Right atrium auricular region (tissue), 2 donors: Measurements from ENCODE around the gene MYF5. TPM values are rescaled to one million over a fixed set of nuclear protein-coding genes. Genes with fewer than 3 reads are reported as not detected.

ENCODE experiments used
- DNase-seq: peaks from one replicate; pipeline ENCODE4 v3.0.0-alpha.2; 2019; ENCODE audit warnings: low spot score
- H3K27ac ChIP-seq, 2 donors: fragments of 200-600 bp; sonication (generic); 1 replicate in 1 of 2; 2 replicates in 1 of 2; pipeline ENCODE4 v1.5.1; 2016 to 2019
- H3K27me3 ChIP-seq, 2 donors: fragments of 200-600 bp; sonication (generic); one replicate each; pipeline versions ENCODE4 v1.5.1 to v1.6.0; 2017 to 2019
- H3K36me3 ChIP-seq: fragments of 200-600 bp; sonication (generic); one replicate; pipeline ENCODE4 v1.5.1; 2016
- H3K4me1 ChIP-seq, 2 donors: fragments of 200-600 bp; sonication (generic); one replicate each; pipeline versions ENCODE4 v1.5.1 to v1.6.0; 2017 to 2019
- H3K4me3 ChIP-seq, 2 donors: fragments of 200-600 bp; sonication (generic); 1 replicate in 1 of 2; 2 replicates in 1 of 2; pipeline ENCODE4 v1.5.1; 2017 to 2019; ENCODE audit warnings: mild to moderate bottlenecking in 1 of 2, moderate library complexity in 1 of 2
- H3K9me3 ChIP-seq, 2 donors: fragments of 200-600 bp; sonication (generic); one replicate each; pipeline ENCODE4 v1.5.1; 2019
- total RNA-seq, 2 donors: library from RNA; depleted of rRNA; stranded (reverse); fragments of >200 nt; gene quantifications; one replicate each; pipeline ENCODE4 v1.1.0, GENCODE V29; 2016
- TF ChIP-seq, protein P1 (sequence below), 2 donors: fragments of 200-600 bp; sonication (generic); IDR thresholded peaks; one replicate each; pipeline ENCODE4 v1.5.1; 2019; ENCODE audit warnings: antibody characterized with exemption in 2 of 2

MYF5 gene
- total RNA-seq, 2 donors from 2014 or later, result not detected

DNA sequence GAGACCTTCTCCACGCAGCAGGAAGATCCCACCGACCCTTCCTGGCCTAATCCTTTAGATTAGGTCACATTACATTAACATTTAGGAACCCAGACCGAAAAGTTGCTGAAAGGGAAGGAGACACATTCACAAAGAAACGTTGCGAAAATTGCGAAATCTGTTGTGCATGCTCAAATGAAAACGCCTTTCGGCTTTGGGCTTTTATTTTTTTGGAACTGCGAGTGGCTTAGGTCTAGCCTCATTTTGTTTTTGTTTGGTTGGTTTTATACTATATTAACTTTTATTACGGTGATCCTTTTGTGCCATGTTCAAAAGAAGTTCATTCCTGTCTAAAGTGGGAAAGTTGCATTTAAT, 7.8 kb upstream of the MYF5 start:
- TF ChIP-seq, protein P1, sequence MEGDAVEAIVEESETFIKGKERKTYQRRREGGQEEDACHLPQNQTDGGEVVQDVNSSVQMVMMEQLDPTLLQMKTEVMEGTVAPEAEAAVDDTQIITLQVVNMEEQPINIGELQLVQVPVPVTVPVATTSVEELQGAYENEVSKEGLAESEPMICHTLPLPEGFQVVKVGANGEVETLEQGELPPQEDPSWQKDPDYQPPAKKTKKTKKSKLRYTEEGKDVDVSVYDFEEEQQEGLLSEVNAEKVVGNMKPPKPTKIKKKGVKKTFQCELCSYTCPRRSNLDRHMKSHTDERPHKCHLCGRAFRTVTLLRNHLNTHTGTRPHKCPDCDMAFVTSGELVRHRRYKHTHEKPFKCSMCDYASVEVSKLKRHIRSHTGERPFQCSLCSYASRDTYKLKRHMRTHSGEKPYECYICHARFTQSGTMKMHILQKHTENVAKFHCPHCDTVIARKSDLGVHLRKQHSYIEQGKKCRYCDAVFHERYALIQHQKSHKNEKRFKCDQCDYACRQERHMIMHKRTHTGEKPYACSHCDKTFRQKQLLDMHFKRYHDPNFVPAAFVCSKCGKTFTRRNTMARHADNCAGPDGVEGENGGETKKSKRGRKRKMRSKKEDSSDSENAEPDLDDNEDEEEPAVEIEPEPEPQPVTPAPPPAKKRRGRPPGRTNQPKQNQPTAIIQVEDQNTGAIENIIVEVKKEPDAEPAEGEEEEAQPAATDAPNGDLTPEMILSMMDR (IDR thresholded peaks at IDR 0.05), result no peak
- peaks cover 0 to 3% of the 10 kb centered on the region in 2 donors for H3K4me1 ChIP-seq
- no peak for DNase-seq
- H3K36me3 ChIP-seq, result no peaks in the 10 kb centered on the region
- no peak overlapping the region for H3K4me3 ChIP-seq
- no peak overlapping the region for H3K27ac ChIP-seq
- H3K27me3 ChIP-seq, result peaks cover 0 to 4% of the 10 kb centered on the region in 2 donors
- no peaks in the 10 kb centered on the region for H3K9me3 ChIP-seq

DNA sequence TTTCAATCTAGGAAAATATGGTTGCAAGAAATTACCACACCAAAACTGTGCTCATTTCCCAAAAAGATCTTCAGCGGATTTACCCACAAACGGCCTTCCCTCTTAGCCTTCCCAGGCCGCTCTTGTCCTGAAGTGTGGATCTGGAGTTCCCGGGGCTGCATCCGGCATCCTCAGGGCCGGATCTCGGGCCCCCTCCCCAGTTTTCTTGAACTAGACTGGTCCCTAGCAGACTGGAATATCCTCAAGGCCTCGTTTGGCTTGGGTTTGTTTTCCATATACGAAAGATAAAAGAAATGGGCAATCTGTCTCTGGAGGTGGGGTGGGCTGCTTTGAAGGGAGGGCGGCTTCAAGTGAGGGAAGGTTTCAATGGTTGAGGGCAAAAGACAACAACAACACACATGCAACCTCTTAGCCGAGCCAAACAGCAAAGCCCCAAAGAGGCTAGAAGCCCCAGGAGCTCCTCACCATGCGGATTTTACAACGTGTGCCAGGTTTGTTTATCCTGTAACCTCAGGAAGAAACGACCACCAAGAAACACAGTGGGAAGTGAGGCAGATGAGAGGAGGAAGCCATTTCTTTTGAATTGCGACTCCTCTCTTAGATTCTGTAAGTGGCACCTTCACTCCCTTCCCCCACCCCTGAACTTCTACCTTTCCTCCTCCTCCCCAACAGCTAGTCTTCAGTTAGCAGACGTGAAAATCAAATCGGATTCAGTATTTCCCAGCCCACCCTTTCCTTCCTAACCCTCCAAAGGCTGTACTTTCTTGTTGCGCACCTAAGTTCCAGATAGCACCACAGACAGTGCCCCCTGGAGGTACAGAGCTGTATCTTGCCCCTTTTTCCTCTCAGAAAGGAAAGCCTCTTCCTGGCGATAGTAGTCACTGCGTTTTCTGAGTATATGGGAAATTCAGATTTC, 6.6 kb upstream of the MYF5 start:
- Histone ChIP-seq H3K27ac (no peak overlapping the region), H3K4me3 (no peak overlapping the region), H3K36me3 (no peaks in the 10 kb centered on the region), H3K4me1 (peaks cover 0 to 3% of the 10 kb centered on the region in 2 donors), H3K9me3 (no peaks in the 10 kb centered on the region), H3K27me3 (peaks cover 0 to 4% of the 10 kb centered on the region in 2 donors)
- TF ChIP-seq, protein P1 (IDR thresholded peaks at IDR 0.05), result no peak
- no peak for DNase-seq

DNA sequence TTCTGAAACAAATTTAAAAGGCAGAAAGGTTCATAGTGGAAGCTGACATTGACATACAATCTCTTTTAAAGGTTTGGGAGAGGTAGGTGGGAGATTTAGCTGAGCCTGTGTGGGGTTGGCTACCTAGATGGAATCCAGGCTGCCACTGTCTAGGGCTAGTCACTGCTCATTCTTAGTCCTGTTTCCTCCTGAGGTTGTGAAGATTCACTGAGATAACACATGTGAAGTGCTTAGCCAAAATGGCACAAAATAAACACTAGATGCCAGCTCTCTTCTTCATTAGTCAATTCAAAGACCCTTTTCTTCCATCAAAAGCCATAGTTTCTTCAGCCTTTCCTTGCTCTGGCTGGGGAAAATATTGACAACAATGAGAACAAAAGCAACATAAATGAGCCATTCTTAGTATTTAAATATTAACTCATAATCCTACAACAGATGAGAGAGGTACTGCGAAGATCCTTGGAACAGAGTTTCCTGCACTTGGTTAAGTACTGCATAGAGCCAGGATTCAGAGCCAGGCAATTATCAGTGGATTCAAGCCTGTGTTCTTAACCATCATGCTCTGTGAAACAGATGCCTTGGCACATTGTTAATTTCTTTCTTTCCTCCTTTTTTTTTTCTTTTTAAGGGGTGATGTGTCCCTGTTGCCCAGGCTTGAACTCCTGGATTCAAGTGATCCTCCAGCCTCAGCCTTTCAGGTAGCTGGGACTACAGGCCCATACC, 5.8 kb upstream of the MYF5 start:
- Histone ChIP-seq H3K4me1 (peaks cover 0 to 3% of the 10 kb centered on the region in 2 donors), H3K27me3 (peaks cover 0 to 4% of the 10 kb centered on the region in 2 donors), H3K27ac (no peak overlapping the region), H3K36me3 (no peaks in the 10 kb centered on the region), H3K4me3 (no peak overlapping the region), H3K9me3 (no peaks in the 10 kb centered on the region)
- no peak for DNase-seq
- TF ChIP-seq, protein P1 (IDR thresholded peaks at IDR 0.05), result no peak

DNA sequence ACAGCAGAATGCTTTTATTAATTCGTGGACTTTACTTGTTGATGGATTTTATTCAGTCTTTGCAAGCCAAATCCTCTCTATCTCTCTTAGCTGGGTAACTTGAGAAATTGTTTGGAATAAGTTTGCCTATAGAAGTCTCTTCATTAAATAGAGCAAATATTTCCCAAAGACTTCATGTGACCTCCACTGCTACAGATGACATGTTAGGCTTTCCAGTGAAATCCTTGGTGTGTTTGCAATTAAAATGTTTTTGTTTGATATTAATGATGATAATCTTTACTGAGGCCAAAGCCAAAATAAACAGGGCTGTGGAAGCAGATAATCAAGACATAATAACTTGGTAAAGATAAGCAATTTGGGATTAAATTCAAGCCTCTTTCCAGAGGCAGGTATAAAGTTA, 4.8 kb upstream of the MYF5 start:
- H3K4me3 ChIP-seq, result no peak overlapping the region
- peaks cover 0 to 4% of the 10 kb centered on the region in 2 donors for H3K27me3 ChIP-seq
- DNase-seq, result no peak
- no peaks in the 10 kb centered on the region for H3K36me3 ChIP-seq
- H3K27ac ChIP-seq, result no peak overlapping the region
- peaks cover 0 to 3% of the 10 kb centered on the region in 2 donors for H3K4me1 ChIP-seq
- H3K9me3 ChIP-seq, result no peaks in the 10 kb centered on the region
- TF ChIP-seq, protein P1 (IDR thresholded peaks at IDR 0.05), result no peak

DNA sequence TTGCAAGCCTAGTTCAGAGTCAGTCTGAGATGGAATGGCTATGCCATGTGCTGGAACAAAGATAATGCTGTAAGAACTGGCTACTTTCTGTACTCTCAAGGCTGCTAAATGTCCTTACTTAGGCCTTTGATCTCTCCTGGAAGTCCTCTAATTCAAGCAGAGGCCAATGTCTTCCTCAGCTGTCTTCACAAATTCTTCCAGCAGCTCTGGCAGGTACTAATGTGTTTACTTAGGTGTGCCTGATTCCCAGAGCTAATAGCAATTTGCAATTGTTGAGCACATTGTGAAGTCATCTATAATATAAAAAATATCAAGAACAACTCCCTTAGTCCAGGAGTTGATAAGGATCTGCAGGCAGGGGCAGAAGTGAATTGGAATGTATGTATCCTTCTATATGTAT, 3.8 kb upstream of the MYF5 start:
- TF ChIP-seq, protein P1 (IDR thresholded peaks at IDR 0.05), result no peak

More for the DNA sequence above, 3.8 kb upstream of the MYF5 start:
- H3K4me3 ChIP-seq, result no peak overlapping the region
- peaks cover 0 to 3% of the 10 kb centered on the region in 2 donors for H3K4me1 ChIP-seq
- H3K9me3 ChIP-seq, result no peaks in the 10 kb centered on the region
- no peak for DNase-seq
- H3K27ac ChIP-seq, result no peak overlapping the region
- no peaks in the 10 kb centered on the region for H3K36me3 ChIP-seq
- H3K27me3 ChIP-seq, result peaks cover 0 to 4% of the 10 kb centered on the region in 2 donors
